Measurements from ENCODE around the gene ANKLE1.

Gene ANKLE1

GRCh38 chr19:17281391-17282304 lies at the start of gene ANKLE1:
Gene ANKLE1, plus strand, starts transcription at chr19:17281901. Its CDS starts 20 bp downstream, at chr19:17281921.
- DNase-seq, result no peak

- DNase-seq, result no peak
Measured at GRCh38 chr19:17232258-17232657, 49.4 kb upstream of the ANKLE1 start.

- DNase-seq, result peak; percentile 30
Measured at GRCh38 chr19:17234911-17235299, 46.8 kb upstream of the ANKLE1 start.

GRCh38 chr19:17235300-17235970 lies 46.3 kb upstream of the ANKLE1 start:
- no peak for DNase-seq

GRCh38 chr19:17235971-17236777 lies 45.5 kb upstream of the ANKLE1 start:
- no peak for DNase-seq

- no peak for DNase-seq
Measured at GRCh38 chr19:17236811-17237543, 44.7 kb upstream of the ANKLE1 start.

GRCh38 chr19:17237747-17238706 lies 43.7 kb upstream of the ANKLE1 start:
- DNase-seq, result no peak

GRCh38 chr19:17240062-17240752 lies 41.5 kb upstream of the ANKLE1 start:
- no peak for DNase-seq

- no peak for DNase-seq
Measured at GRCh38 chr19:17240826-17241399, 40.8 kb upstream of the ANKLE1 start.

- DNase-seq, result no peak
Measured at GRCh38 chr19:17242431-17243208, 39.1 kb upstream of the ANKLE1 start.

- no peak for DNase-seq
Measured at GRCh38 chr19:17243211-17243829, 38.4 kb upstream of the ANKLE1 start.

GRCh38 chr19:17243830-17244617 lies 37.7 kb upstream of the ANKLE1 start:
- DNase-seq, result no peak

GRCh38 chr19:17244618-17245534 lies 36.8 kb upstream of the ANKLE1 start:
- no peak for DNase-seq

GRCh38 chr19:17245535-17245984 lies 36.1 kb upstream of the ANKLE1 start, which contains the start of gene NR2F6:
Gene NR2F6, minus strand, starts transcription at chr19:17245919. Its CDS starts 699 bp downstream, at chr19:17245220.
- DNase-seq, result no peak

GRCh38 chr19:17246681-17247425 lies 34.8 kb upstream of the ANKLE1 start:
- no peak for DNase-seq
